COR-L47 (cell line): Measurements from ENCODE around the gene SMOC2.

ENCODE experiments used
- DNase-seq: peaks from one replicate; lab custom pipeline; 2025; lab: John Stamatoyannopoulos, UW

The SMOC2 gene

DNA sequence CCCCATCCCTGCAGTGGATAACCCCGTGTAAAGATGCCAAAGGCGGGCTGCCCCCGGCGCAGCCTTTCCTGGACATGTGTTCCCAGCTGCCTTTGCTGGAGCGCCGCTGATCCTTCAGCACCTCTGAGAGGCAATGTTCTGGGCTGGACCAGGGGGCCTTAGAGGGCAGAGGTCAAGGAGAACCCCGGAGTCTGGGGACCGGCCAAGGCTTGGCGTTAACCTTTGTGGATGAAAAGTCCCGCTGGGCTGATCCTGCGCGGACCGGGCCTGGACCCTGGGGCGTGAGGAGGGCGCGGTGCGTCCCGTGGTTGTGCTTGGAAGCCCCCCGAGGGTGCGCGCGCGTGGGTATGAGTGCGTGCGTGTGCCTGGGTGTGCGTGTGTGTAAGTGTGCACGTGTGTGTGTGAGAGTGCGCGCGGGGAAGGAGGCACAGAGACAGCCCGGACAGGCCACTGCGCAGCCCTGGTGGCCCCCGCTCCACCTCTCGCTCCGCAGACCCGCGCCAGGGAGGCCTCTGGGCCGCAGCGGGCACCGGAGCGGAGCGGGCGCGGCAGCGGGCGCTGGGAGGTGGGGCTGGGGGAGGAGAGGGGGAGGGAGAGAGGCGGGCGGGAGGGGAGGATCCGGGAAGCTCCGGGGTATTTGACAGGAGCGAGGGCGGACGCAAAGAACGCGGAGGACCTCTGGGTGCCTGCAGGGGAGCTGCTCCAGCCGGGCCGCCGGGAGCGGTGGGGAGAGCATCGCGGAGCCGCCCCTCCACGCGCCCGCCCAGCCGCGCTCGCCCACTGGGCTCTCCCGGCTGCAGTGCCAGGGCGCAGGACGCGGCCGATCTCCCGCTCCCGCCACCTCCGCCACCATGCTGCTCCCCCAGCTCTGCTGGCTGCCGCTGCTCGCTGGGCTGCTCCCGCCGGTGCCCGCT, at the start of gene SMOC2:
SMOC2 (plus strand) TSS at position 665 of the 914 bp plus-strand sequence; CDS start at position 852, 187 bp downstream.
- DNase-seq: peak; percentile 34

GRCh38 chr6:168393126-168393870, 47.7 kb upstream of the SMOC2 start:
- DNase-seq: no peak

- no peak for DNase-seq
These were observed 46.4 kb upstream of the SMOC2 start for GRCh38 chr6:168394606-168395005.

GRCh38 chr6:168395983-168396382, 45.0 kb upstream of the SMOC2 start:
- DNase-seq: no peak

DNA sequence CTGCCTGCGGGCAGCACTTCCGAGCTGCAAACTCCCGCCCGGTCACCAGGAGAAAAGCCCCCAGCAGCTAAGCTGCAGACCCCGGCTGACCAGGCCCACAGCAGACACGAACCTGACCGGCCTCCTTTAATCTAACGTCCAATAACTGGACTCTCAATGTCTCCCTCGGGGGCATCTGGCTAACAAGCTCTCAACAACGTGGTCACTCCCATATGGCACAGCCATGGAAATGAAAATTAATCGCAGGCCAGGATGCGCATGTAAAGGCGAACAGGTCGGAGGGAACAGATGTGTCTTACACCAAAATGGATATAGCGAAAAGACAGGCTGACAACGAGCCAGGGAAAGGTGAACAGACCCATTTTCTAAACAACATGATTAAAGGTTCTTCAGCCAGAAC, 44.4 kb upstream of the SMOC2 start:
- DNase-seq: no peak

DNA sequence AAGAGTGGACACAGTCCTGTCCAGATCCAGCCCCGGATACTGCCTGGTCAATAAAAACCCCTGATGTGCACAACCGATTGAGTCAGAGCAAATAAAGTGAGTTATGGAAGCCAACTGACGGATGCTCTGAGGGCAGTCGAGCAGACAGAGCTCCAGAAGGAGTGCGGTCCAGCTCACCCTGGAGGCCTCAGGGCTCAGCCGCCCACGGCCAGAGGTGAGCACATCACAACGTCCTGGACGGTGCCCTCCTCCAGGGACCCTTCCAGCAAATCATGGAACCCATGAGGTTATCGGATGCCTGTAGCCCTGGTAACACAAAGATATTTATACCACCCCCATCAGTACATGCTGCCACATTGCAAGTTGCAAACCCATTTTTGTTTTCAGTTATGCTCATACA, 44.0 kb upstream of the SMOC2 start:
- no peak for DNase-seq

- DNase-seq: no peak
These were observed 40.9 kb upstream of the SMOC2 start for GRCh38 chr6:168400037-168400436.

GRCh38 chr6:168403370-168404005, 37.5 kb upstream of the SMOC2 start:
- no peak for DNase-seq

GRCh38 chr6:168404560-168404959, 36.4 kb upstream of the SMOC2 start:
- no peak for DNase-seq

- DNase-seq: no peak
These were observed 33.1 kb upstream of the SMOC2 start for GRCh38 chr6:168407842-168408241.

DNA sequence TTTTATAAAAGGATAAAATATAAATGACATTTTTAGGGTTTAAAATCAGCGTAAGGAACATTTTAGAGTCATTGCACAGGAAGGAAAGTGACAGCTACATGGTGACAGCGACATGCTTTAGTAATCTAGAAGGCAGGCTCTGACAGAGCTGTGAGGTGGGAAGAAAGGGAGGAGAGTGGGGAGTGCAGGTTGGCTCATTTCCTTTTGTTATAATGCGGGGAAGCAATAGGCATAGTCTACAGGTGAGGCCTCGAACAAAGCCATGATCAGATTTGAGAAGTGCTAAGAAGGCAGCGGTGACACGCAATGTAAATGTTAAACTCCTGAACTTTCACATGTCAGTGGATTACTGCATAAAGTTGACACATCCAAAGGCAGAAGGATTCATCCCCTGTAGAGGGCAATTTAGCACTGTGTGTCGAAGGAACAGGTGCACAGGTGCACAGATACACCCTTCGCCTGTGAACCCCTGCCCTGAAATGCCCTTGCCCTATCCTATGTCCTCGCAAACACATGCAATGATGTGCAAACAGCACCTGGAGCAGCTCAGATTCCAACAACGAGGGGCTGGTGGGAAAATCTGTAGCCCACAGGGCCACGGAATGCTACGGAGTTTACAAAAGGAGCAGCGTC, 32.4 kb upstream of the SMOC2 start:
- no peak for DNase-seq

- no peak for DNase-seq
These were observed 30.9 kb upstream of the SMOC2 start for GRCh38 chr6:168410035-168410434.

GRCh38 chr6:168410554-168411011, 30.4 kb upstream of the SMOC2 start:
- no peak for DNase-seq

- no peak for DNase-seq
These were observed 29.9 kb upstream of the SMOC2 start for GRCh38 chr6:168411130-168411529.

- DNase-seq: no peak
These were observed 29.2 kb upstream of the SMOC2 start for GRCh38 chr6:168411793-168412192.

GRCh38 chr6:168412456-168412855, 28.5 kb upstream of the SMOC2 start:
- no peak for DNase-seq

DNA sequence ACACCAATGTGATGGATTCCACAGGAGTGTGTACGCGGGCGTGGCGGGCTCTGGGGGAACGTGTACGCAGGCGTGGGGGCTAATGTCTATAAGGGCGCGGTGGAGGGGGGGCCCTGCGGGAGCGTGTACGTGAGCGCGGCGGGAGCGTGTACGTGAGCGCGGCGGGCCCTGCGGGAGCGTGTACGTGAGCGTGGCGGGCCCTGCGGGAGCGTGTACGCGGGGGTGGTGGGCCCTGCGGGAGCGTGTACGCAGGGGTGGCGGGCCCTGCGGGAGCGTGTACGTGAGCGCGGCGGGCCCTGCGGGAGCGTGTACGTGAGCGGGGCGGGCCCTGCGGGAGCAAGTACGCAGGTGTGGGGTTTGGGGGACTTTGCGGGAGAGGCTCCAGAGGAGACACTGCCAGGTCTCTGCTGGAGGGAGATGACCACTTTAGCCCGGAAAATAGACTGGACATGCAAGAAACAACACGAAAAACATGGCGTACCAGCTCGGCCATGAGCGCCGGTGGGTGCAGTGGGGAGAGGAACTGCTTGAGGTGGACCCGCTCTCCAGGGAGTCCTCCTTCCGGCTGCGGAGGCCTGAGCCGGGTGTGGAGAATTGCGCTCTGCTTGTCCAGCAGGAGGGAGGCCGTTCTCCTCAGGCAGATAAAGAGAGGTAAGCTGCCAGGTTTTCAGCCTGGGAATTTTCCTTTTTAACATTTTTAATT, 27.8 kb upstream of the SMOC2 start:
- DNase-seq: no peak

DNA sequence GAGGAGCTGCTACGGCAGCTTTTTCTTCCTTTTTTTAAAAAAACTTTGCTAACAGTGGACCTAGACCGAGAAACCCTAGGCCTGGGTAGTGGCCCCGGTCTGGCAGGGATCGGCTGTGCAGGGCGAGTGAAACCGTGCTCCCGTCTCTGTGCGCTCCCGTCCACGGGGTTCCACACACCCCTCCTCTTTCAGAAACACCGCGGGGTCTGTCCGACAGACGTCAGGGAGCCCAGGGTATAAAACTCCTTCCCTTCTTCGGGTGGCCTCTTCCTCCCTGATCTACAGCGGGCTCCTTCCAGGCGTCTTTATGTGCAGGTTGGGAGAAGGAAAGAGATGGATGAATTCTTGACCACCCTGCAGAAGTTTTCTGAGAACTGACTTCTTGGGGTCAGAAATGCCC, 27.1 kb upstream of the SMOC2 start:
- DNase-seq: no peak

- peak; percentile 1 for DNase-seq
These were observed 26.5 kb upstream of the SMOC2 start for GRCh38 chr6:168414336-168415097.

DNA sequence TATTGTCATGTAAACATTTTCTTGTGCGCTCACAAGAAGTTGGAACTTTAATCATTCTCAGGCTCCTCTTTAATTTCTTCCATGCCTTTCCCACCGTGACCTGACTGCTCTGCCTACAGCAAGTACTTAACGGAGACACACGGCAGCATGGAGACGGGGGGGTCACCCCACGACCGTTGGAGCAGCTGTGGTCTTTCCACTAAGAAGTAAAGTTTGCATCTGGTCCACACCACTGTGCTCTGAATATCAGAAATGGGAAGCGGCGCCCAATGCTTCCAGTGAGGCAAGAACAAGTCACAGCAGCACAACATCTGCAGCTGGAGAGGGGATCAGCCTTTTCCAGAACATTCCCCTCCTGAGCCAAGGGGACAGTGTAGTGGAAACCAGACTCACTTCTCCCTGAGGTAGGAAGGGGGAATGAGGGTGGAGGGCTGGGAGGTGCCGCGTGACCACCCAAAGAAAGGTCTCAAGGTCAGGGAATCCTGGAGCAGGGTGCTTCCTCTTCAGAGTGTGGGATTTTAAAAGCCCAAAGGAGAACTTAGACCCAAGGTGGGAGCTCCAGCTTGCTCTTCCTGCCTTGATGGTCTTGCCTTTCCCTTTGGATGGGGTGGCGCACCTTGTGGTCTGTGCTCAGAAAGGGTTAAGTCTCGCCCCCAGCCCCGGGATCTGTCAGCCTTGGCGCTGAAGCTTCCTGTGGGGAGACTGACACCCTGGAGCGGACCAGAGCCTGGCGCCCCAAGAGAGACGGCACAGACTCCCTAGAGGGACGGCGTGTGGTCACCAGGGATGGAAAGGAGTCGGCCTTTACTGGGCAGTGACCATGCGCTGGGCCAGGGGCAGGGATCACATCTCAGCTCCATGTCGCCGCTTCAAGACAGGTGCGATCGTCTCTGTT, 25.6 kb upstream of the SMOC2 start:
- no peak for DNase-seq
